T-cell (primary cell): Measurements from ENCODE around the gene ATRNL1. TPM values are rescaled to one million over a fixed set of nuclear protein-coding genes. Genes with fewer than 3 reads are reported as not detected.

Source experiments
- ATAC-seq, 4 experiments: fragments of 200-7000 bp in 3 of 4; fragments of 150-1000 bp in 1 of 4; cut with Tn5 transposase; replicated peaks in 1 of 4; 1 replicate in 3 of 4; 2 replicates in 1 of 4; pipeline ENCODE4 v1.10.0; 2021; ENCODE audit warnings: moderate library complexity in 3 of 4, mild to moderate bottlenecking in 2 of 4, moderate number of reproducible peaks in 1 of 4
- CTCF ChIA-PET, 2 donors: fragments of 300-600 bp; sonication (Branson Sonifier 250); formaldehyde crosslinking; loops; one replicate each; lab custom pipeline; 2022; ENCODE audit warnings: antibody characterized with exemption in 2 of 2; lab: Charles Lee
- POLR2A ChIA-PET, 2 donors: fragments of 300-600 bp; sonication (Branson Sonifier 250); formaldehyde crosslinking; loops; one replicate each; lab custom pipeline; 2022; ENCODE audit warnings: antibody characterized with exemption in 2 of 2; lab: Charles Lee
- DNase-seq, 35 experiments: peaks; one replicate each; pipeline versions ENCODE4 v3.0.0 to v3.0.0-alpha.2; 2013 to 2023
- H3K27ac ChIP-seq: one replicate; pipeline ENCODE4 v1.5.1; 2013; ENCODE audit warnings: low read length
- H3K27me3 ChIP-seq, 2 experiments: replicated peaks in 1 of 2; 1 replicate in 1 of 2; 2 replicates in 1 of 2; pipeline versions ENCODE4 v1.6.1 to v1.7.0; 2013; ENCODE audit warnings: low read length in 1 of 2, mixed read lengths in 1 of 2; ENCODE audit not compliant: control insufficient read depth in 2 of 2, insufficient read depth in 2 of 2; ENCODE audit errors: extremely low read depth in 1 of 2
- H3K36me3 ChIP-seq, 2 donors: 1 replicate in 1 of 2; 2 replicates in 1 of 2; pipeline versions ENCODE4 v1.6.1 to v1.7.0; 2013; ENCODE audit warnings: low read length in 1 of 2; ENCODE audit not compliant: control insufficient read depth in 2 of 2, insufficient read depth in 1 of 2; ENCODE audit errors: extremely low read depth in 1 of 2
- H3K4me1 ChIP-seq, 2 experiments: 1 replicate in 1 of 2; 2 replicates in 1 of 2; pipeline versions ENCODE4 v1.6.1 to v1.7.0; 2013; ENCODE audit warnings: low read length in 2 of 2, mixed read lengths in 1 of 2; ENCODE audit not compliant: insufficient read depth in 2 of 2, control insufficient read depth in 1 of 2; ENCODE audit errors: extremely low read depth in 1 of 2
- H3K4me3 ChIP-seq, 2 donors: 1 replicate in 1 of 2; 2 replicates in 1 of 2; pipeline versions ENCODE4 v1.5.1 to v1.7.0; 2013; ENCODE audit warnings: mild to moderate bottlenecking in 2 of 2, low read length in 1 of 2, moderate library complexity in 1 of 2; ENCODE audit not compliant: control insufficient read depth in 1 of 2; ENCODE audit errors: extremely low read depth in 1 of 2
- H3K9me3 ChIP-seq: 2 replicates; pipeline ENCODE4 v1.7.0; 2013
- H3K27ac Mint-ChIP-seq, 2 donors: one replicate each; pipeline ENCODE4 v1.8.0; 2020 to 2021; ENCODE audit warnings: mild to moderate bottlenecking in 2 of 2, mixed read lengths in 2 of 2
- H3K27me3 Mint-ChIP-seq, 2 donors: one replicate each; pipeline ENCODE4 v1.8.0; 2021 to 2022; ENCODE audit warnings: mixed read lengths in 2 of 2
- H3K36me3 Mint-ChIP-seq: one replicate; pipeline ENCODE4 v1.8.0; 2021; ENCODE audit warnings: mixed read lengths
- H3K4me1 Mint-ChIP-seq, 3 donors: one replicate each; pipeline ENCODE4 v1.8.0; 2020 to 2022; ENCODE audit warnings: mixed read lengths in 3 of 3, mild to moderate bottlenecking in 1 of 3
- H3K4me3 Mint-ChIP-seq, 3 donors: one replicate each; pipeline ENCODE4 v1.8.0; 2020 to 2022; ENCODE audit warnings: mild to moderate bottlenecking in 3 of 3, mixed read lengths in 3 of 3, moderate library complexity in 3 of 3
- H3K9me3 Mint-ChIP-seq, 3 donors: one replicate each; pipeline ENCODE4 v1.8.0; 2020 to 2022; ENCODE audit warnings: mixed read lengths in 3 of 3
- WGBS: methylation state at CpG from one replicate; pipeline ENCODE4 v1.1.5; 2013; ENCODE audit warnings: missing lambda C conversion rate; ENCODE audit not compliant: insufficient coverage; 5-methylcytosine and 5-hydroxymethylcytosine counted together
- total RNA-seq, 35 experiments: library from RNA in 6 of 35; stranded (reverse) in 6 of 35; fragments of 120-200 nt in 1 of 35; gene quantifications; one replicate each; pipeline versions ENCODE4 v1.2.1 to v1.2.4 and lab custom pipeline; 2013 to 2026

ATRNL1 gene
- total RNA-seq, 5 donors from 2014 or later (not counting 1 experiment from before 2014, with no cell fraction given) = 0.18 to 0.35 (median 0.20) TPM; not detected in 2

- Histone ChIP-seq H3K4me1 (no peaks in the 10 kb centered on the region), H3K36me3 (no peaks in the 10 kb centered on the region), H3K27me3 (no peaks in the 10 kb centered on the region), H3K27ac (no peak overlapping the region), H3K4me3 (no peak overlapping the region), H3K9me3 (no peaks in the 10 kb centered on the region)
- ChIA-PET POLR2A (no interaction called here), CTCF (no interaction called here)
- WGBS = 13% methylated on average over 1 of the region's 3 CpGs
- H3K9me3 Mint-ChIP-seq = peaks cover 0 to 18% (median 5%) of the 10 kb centered on the region in 3 donors
- no peak overlapping the region for H3K27ac Mint-ChIP-seq
- H3K4me1 Mint-ChIP-seq = no peaks in the 10 kb centered on the region
- no peak overlapping the region for H3K4me3 Mint-ChIP-seq
- no peaks in the 10 kb centered on the region for H3K27me3 Mint-ChIP-seq
- no peak for DNase-seq
- ATAC-seq = no peak
- no peaks in the 10 kb centered on the region for H3K36me3 Mint-ChIP-seq
These were observed 465.1 kb downstream of the ATRNL1 start for GRCh38 chr10:115558252-115558651.

- Mint-ChIP-seq H3K27ac (no peak overlapping the region), H3K4me1 (no peaks in the 10 kb centered on the region), H3K36me3 (no peaks in the 10 kb centered on the region), H3K9me3 (peaks cover 0 to 5% (median 0%) of the 10 kb centered on the region in 3 donors), H3K27me3 (no peaks in the 10 kb centered on the region), H3K4me3 (no peak overlapping the region)
- Histone ChIP-seq H3K4me1 (no peaks in the 10 kb centered on the region), H3K36me3 (no peaks in the 10 kb centered on the region), H3K4me3 (no peak overlapping the region), H3K9me3 (no peaks in the 10 kb centered on the region), H3K27me3 (no peaks in the 10 kb centered on the region), H3K27ac (no peak overlapping the region)
- DNase-seq = no peak
- no peak for ATAC-seq
- no CpG with 5 or more reads among the region's 2 CpGs for WGBS
- CTCF ChIA-PET = no interaction called here
- POLR2A ChIA-PET = no interaction called here
These were observed 473.7 kb downstream of the ATRNL1 start for GRCh38 chr10:115566867-115567266.

GRCh38 chr10:115572740-115573455 is 479.7 kb downstream of the ATRNL1 start:
- no peak for DNase-seq
- Mint-ChIP-seq H3K4me1 (no peaks in the 10 kb centered on the region), H3K36me3 (no peaks in the 10 kb centered on the region), H3K9me3 (peaks cover 4 to 11% (median 7%) of the 10 kb centered on the region in 3 donors), H3K4me3 (no peak overlapping the region), H3K27ac (no peak overlapping the region), H3K27me3 (no peaks in the 10 kb centered on the region)
- Histone ChIP-seq H3K4me3 (no peak overlapping the region), H3K27ac (no peak overlapping the region), H3K4me1 (no peaks in the 10 kb centered on the region), H3K9me3 (no peaks in the 10 kb centered on the region), H3K36me3 (no peaks in the 10 kb centered on the region), H3K27me3 (no peaks in the 10 kb centered on the region)
- ChIA-PET POLR2A (no interaction called here), CTCF (no interaction called here)
- 79% methylated on average over 3 of the region's 7 CpGs for WGBS
- no peak for ATAC-seq

- H3K36me3 Mint-ChIP-seq = no peaks in the 10 kb centered on the region
- ATAC-seq = no peak
- H3K27me3 Mint-ChIP-seq = no peaks in the 10 kb centered on the region
These were observed 487.1 kb downstream of the ATRNL1 start for GRCh38 chr10:115580239-115580638.

GRCh38 chr10:115593060-115593459 is 499.9 kb downstream of the ATRNL1 start:
- Histone ChIP-seq H3K9me3 (no peaks in the 10 kb centered on the region), H3K27me3 (no peaks in the 10 kb centered on the region), H3K4me1 (no peaks in the 10 kb centered on the region), H3K36me3 (no peaks in the 10 kb centered on the region), H3K4me3 (no peak overlapping the region), H3K27ac (no peak overlapping the region)
- 67% methylated on average over 1 of the region's 2 CpGs for WGBS
- H3K36me3 Mint-ChIP-seq = no peaks in the 10 kb centered on the region
- DNase-seq (no peak), ATAC-seq (no peak)
- peaks cover 8 to 20% (median 17%) of the 10 kb centered on the region in 3 donors for H3K9me3 Mint-ChIP-seq
- H3K27ac Mint-ChIP-seq = no peak overlapping the region
- ChIA-PET POLR2A (no interaction called here), CTCF (no interaction called here)
- H3K4me3 Mint-ChIP-seq = no peak overlapping the region
- no peaks in the 10 kb centered on the region for H3K4me1 Mint-ChIP-seq
- no peaks in the 10 kb centered on the region for H3K27me3 Mint-ChIP-seq

More at GRCh38 chr10:115580239-115580638, 487.1 kb downstream of the ATRNL1 start:
- H3K4me1 Mint-ChIP-seq = no peaks in the 10 kb centered on the region
- Histone ChIP-seq H3K27me3 (no peaks in the 10 kb centered on the region), H3K27ac (no peak overlapping the region), H3K36me3 (no peaks in the 10 kb centered on the region), H3K9me3 (no peaks in the 10 kb centered on the region), H3K4me1 (no peaks in the 10 kb centered on the region), H3K4me3 (no peak overlapping the region)
- peaks cover 14 to 27% (median 20%) of the 10 kb centered on the region in 3 donors for H3K9me3 Mint-ChIP-seq
- ChIA-PET POLR2A (no interaction called here), CTCF (no interaction called here)
- DNase-seq = no peak
- WGBS = no CpG with 5 or more reads among the region's 1 CpG
- no peak overlapping the region for H3K4me3 Mint-ChIP-seq
- no peak overlapping the region for H3K27ac Mint-ChIP-seq

- ATAC-seq (no peak), DNase-seq (no peak)
- Mint-ChIP-seq H3K27ac (no peak overlapping the region), H3K9me3 (peaks cover 0 to 2% (median 0%) of the 10 kb centered on the region in 3 donors), H3K4me3 (no peak overlapping the region), H3K27me3 (no peaks in the 10 kb centered on the region), H3K36me3 (no peaks in the 10 kb centered on the region), H3K4me1 (no peaks in the 10 kb centered on the region)
- Histone ChIP-seq H3K27me3 (no peaks in the 10 kb centered on the region), H3K27ac (no peak overlapping the region), H3K4me1 (no peaks in the 10 kb centered on the region), H3K36me3 (no peaks in the 10 kb centered on the region), H3K9me3 (no peaks in the 10 kb centered on the region), H3K4me3 (no peak overlapping the region)
- CTCF ChIA-PET = no interaction called here
- POLR2A ChIA-PET = interaction anchor here in 1 of 2 donors (0.5 kb wide), 1 partner anchor 1994 kb away, joined by 3 read pairs; no protein-coding TSS in a partner anchor
- no CpG with 5 or more reads among the region's 2 CpGs for WGBS
These were observed 511.5 kb downstream of the ATRNL1 start for GRCh38 chr10:115604627-115605026.
